K562 (cell line): ENCODE measurements around the gene RNMT.

ENCODE experiments used
- PBX2 ChIP-seq, 2 experiments: IDR thresholded peaks in 1 of 2; conservative IDR thresholded peaks in 1 of 2; 2 replicates each; pipeline ENCODE4 v1.6.1; 2016; ENCODE audit warnings: low read depth in 2 of 2, mild to moderate bottlenecking in 1 of 2, missing compliant biosample characterization in 1 of 2, missing genetic modification characterization in 1 of 2, moderate library complexity in 1 of 2
- REST ChIP-seq, 2 experiments: fragments of 450-650 bp; formaldehyde crosslinking in 1 of 2; IDR thresholded peaks; 2 replicates each; pipeline versions ENCODE4 v1.4.0 to v1.6.1; 2014 to 2020; ENCODE audit warnings: mild to moderate bottlenecking in 2 of 2, borderline replicate concordance in 1 of 2, low read depth in 1 of 2

GRCh38 chr18:13703899-13704298 is 22.6 kb upstream of the RNMT start:
- TF ChIP-seq PBX2 (CRISPR knock-in tag; IDR thresholded peaks at IDR 0.05; ENCODE audit: low read depth) (no peak), PBX2 (tag; conservative IDR thresholded peaks at IDR 0.05; ENCODE audit: low read depth) (no peak), REST (IDR thresholded peaks at IDR 0.05; ENCODE audit: borderline replicate concordance) (no peak), REST (CRISPR knock-in tag; IDR thresholded peaks at IDR 0.05; ENCODE audit: low read depth) (no peak)
